ENCODE data around the gene TMEM134.

The TMEM134 gene

DNA sequence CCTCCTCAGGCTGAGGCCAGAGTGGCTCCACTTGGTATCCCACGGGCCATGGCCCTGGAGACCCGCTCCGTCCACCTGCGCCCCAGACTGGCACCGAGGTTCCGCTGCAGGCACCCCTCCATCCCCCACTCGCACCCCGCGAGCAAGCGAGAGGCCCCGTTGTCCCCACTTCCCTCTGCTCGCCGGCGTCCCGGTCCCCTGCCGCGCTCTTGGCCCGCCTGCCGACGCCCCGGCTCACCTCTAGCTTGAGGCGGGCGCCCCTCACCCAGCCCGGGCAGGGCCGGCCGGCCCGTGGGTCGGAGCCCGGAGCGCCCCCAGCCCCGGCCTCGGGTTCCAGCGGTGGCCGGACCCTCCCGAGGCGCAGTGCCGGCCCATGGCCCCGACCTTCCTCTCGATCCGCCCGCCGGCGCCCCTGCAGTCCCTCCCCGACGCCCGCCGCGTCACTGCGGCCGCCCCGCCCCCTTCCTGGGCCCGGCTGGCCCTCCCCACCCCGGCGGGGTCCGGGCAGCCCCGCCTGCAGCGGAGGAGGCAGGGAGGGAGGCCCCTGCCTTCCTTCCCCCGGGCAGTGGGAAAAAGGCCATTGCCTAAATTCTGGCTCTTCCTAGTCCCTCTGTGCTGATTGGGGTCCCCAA is 36.0 kb upstream of the TMEM134 start, which contains the start of gene PITPNM1:
Gene PITPNM1, minus strand, starts transcription at position 414 of the 632 bp plus-strand sequence. CDS start 1,183 bp downstream, outside the sequence.
- peak within 1 kb of the TSS in 1 of 2 experiments; percentile 55 for H3K27ac ChIP-seq (ENCODE audit: insufficient read depth in 1 of 2, low read depth in 1 of 2, low read length in 2 of 2, poor library complexity in 1 of 2, severe bottlenecking in 2 of 2)
- POLR2A ChIA-PET: interaction anchor here (1.1 kb wide), 1 partner anchor 13 kb away, joined by 4 read pairs; no protein-coding TSS in a partner anchor
- CTCF ChIA-PET: interaction anchor here (0.9 to 2.0 kb wide), 5 partner anchors 14 to 159 kb away, joined by 3 to 5 read pairs (median 3); no protein-coding TSS in a partner anchor
- peak within 1 kb of the TSS; percentile 35 to 82 (median 78) for H3K4me3 ChIP-seq (ENCODE audit: control insufficient read depth in 1 of 7, extremely low read depth in 1 of 7, insufficient read depth in 4 of 7, low read depth in 2 of 7, low read length in 6 of 7)
- WGBS (ENCODE audit: insufficient coverage): under 1% methylated on average over 49 of the region's 58 CpGs
- H3K4me1 ChIP-seq (ENCODE audit: control extremely low read depth in 1 of 4, control insufficient read depth in 4 of 4, insufficient read depth in 4 of 4, low read length in 3 of 4): peaks cover 0 to 53% (median 47%) of the 10 kb centered on the region in 4 experiments
- DNase-seq: peak in 1 of 3 donors; percentile 59
- peaks cover 0 to 22% (median 0%) of the 10 kb centered on the region in 5 experiments for H3K27me3 ChIP-seq (replicated peaks in 2 of 5; ENCODE audit: control insufficient read depth in 4 of 5, insufficient read depth in 5 of 5, low read length in 4 of 5)
- H3K9me3 ChIP-seq (ENCODE audit: control extremely low read depth in 1 of 5, control insufficient read depth in 4 of 5, insufficient read depth in 2 of 5, low read depth in 1 of 5, low read length in 4 of 5): no peaks in the 10 kb centered on the region
- H3K36me3 ChIP-seq (ENCODE audit: control insufficient read depth in 4 of 4, insufficient read depth in 4 of 4, low read length in 3 of 4): peaks cover 0 to 16% (median 7%) of the 10 kb centered on the region in 4 experiments

DNA sequence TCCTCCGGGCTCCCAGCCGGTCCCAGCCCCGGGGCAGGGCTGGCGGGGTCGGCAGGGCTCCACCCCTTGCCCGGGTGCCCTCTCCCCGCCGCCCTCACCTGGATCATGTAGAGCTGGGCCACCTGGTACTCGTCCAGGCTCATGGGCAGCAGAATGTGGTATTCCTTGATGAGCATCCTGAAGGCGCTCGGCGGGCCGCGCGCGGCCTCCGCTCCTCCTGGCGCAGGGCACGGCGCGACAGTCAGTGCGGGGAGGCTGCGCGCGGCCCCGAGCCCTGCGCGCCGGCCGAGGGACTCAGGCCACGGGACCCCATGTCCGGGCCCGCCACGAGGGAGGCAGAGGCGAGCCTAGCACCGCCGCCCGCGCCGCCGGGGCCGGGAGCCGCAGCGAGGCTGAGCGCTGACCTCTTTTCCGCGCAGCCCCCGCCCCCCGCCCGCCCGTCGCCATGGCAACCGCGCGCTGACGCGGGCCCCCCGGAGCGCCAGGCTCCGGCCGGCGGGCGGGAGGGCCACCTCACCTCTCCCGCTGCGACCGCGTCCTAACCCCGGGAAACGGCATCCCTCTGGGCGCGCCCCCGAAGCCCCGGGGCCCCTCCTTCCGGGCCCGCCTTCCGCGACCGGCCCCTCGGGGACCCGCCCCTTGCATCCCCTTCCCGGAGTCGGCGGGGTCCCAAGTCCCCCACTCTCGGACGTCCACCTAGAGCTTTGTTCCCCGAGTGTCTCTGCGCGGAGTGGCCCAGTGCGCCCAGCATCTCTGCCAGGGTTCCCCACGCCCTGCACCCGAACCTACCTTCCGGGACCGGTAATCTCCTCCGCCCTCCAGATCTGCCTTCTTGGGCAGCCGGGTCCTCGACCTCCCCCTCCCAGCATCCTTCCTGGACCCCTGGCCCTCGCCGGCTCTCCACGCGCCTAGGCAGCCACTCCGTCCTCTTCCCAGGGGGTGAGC is 35.2 kb upstream of the TMEM134 start:
- Histone ChIP-seq H3K27me3 (replicated peaks in 2 of 5; ENCODE audit: control insufficient read depth in 4 of 5, insufficient read depth in 5 of 5, low read length in 4 of 5) (peaks cover 0 to 22% (median 0%) of the 10 kb centered on the region in 5 experiments), H3K36me3 (ENCODE audit: control insufficient read depth in 4 of 4, insufficient read depth in 4 of 4, low read length in 3 of 4) (peaks cover 0 to 20% (median 7%) of the 10 kb centered on the region in 4 experiments), H3K9me3 (ENCODE audit: control extremely low read depth in 1 of 5, control insufficient read depth in 4 of 5, insufficient read depth in 2 of 5, low read depth in 1 of 5, low read length in 4 of 5) (no peaks in the 10 kb centered on the region), H3K4me3 (ENCODE audit: control insufficient read depth in 1 of 7, extremely low read depth in 1 of 7, insufficient read depth in 4 of 7, low read depth in 2 of 7, low read length in 6 of 7) (peak overlapping the region; percentile 35 to 82 (median 78)), H3K4me1 (ENCODE audit: control extremely low read depth in 1 of 4, control insufficient read depth in 4 of 4, insufficient read depth in 4 of 4, low read length in 3 of 4) (peaks cover 0 to 53% (median 47%) of the 10 kb centered on the region in 4 experiments), H3K27ac (ENCODE audit: insufficient read depth in 1 of 2, low read depth in 1 of 2, low read length in 2 of 2, poor library complexity in 1 of 2, severe bottlenecking in 2 of 2) (no peak overlapping the region)
- ChIA-PET POLR2A (no interaction called here), CTCF (interaction anchor here (1.2 kb wide), 1 partner anchor 63 kb away, joined by 3 read pairs; no protein-coding TSS in a partner anchor)
- DNase-seq: peak in 1 of 3 donors; percentile 22
- 4% methylated on average over 69 of the region's 101 CpGs for WGBS (ENCODE audit: insufficient coverage)

DNA sequence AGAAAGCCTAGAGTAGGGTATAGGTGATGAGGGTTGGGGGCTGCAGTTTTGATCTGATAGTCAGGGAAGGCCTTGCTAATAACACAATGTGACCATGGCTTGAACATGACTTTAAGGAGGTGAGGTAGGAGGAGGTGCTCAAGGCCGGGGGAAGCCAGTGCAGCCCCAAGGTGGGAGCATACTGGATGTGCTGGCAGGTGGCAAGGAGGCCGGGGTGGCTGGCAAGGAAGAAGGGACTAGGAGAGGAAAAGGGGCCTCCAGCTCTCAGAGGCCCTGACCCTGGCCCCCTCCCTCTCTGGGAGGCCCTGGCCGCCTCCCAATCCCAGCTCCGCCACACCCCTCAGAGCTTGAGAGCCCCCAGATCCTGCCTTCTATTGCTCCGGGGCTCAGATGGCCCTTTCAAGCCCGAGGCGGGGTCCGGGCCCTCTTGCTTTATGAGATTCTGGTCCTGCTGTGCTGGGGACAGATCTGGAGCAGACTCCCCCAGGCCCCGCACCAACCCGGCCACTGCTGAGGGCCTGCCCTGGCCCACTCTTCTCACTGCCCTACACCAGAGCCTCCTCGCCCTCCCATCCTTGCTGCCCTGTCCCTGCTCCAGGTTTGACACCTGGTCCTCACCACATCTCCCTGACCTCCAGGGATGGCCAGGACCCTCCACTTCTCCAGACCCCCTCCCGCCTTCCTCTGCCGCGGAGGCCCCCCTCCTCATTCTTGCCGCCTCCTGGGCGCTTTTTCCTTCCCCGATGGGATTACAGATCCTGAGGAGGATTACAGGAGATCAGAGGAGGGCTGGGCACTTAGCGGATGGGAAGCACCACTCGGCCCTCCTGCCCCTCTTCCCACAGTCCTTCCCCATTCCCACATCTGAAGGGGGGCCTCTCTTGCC is 34.3 kb upstream of the TMEM134 start:
- ChIA-PET POLR2A (no interaction called here), CTCF (no interaction called here)
- Histone ChIP-seq H3K4me3 (ENCODE audit: control insufficient read depth in 1 of 7, extremely low read depth in 1 of 7, insufficient read depth in 4 of 7, low read depth in 2 of 7, low read length in 6 of 7) (peak overlapping the region in 5 of 7 experiments; percentile 68 to 82 (median 78)), H3K4me1 (ENCODE audit: control extremely low read depth in 1 of 4, control insufficient read depth in 4 of 4, insufficient read depth in 4 of 4, low read length in 3 of 4) (peaks cover 0 to 46% (median 42%) of the 10 kb centered on the region in 4 experiments), H3K27me3 (replicated peaks in 2 of 5; ENCODE audit: control insufficient read depth in 4 of 5, insufficient read depth in 5 of 5, low read length in 4 of 5) (peaks cover 0 to 22% (median 0%) of the 10 kb centered on the region in 5 experiments), H3K36me3 (ENCODE audit: control insufficient read depth in 4 of 4, insufficient read depth in 4 of 4, low read length in 3 of 4) (peaks cover 0 to 27% (median 7%) of the 10 kb centered on the region in 4 experiments), H3K9me3 (ENCODE audit: control extremely low read depth in 1 of 5, control insufficient read depth in 4 of 5, insufficient read depth in 2 of 5, low read depth in 1 of 5, low read length in 4 of 5) (no peaks in the 10 kb centered on the region), H3K27ac (ENCODE audit: insufficient read depth in 1 of 2, low read depth in 1 of 2, low read length in 2 of 2, poor library complexity in 1 of 2, severe bottlenecking in 2 of 2) (no peak overlapping the region)
- 88% methylated on average over 14 of the region's 19 CpGs for WGBS (ENCODE audit: insufficient coverage)
- no peak for DNase-seq

DNA sequence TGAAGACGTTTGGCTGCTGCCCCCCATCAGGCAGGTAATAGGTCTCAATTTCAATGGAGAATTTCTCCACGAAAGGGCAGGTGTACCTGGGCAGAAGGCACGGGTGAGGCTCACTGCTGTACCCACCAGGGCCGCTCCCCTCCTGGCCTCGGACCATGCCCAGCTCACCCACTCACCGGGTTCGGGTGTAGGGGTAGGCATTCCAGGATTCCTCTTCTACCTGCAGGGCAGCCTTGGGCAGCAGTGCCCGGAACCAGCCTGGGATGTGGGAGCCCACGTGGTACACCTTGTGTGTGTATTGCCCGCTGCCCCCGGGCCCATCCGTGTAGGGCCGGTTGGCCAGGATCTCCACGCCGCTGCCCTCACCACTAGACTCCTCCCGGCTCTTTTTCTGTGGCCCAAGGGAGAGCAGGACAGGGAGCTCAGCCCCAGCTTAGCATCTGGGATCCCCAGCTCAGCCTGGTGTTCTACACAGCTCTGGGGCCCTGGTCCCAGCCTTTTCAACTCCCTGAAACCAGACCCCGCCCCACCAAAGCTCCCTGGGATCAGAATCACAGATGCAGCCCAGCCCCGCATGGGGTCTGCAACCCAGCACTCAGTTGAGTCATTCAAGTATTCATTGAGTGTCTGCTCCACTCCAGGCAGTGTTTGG is 33.4 kb upstream of the TMEM134 start:
- no peak overlapping the region for H3K4me3 ChIP-seq (ENCODE audit: control insufficient read depth in 1 of 7, extremely low read depth in 1 of 7, insufficient read depth in 4 of 7, low read depth in 2 of 7, low read length in 6 of 7)
- no peak for DNase-seq
- peaks cover 0 to 22% (median 0%) of the 10 kb centered on the region in 5 experiments for H3K27me3 ChIP-seq (replicated peaks in 2 of 5; ENCODE audit: control insufficient read depth in 4 of 5, insufficient read depth in 5 of 5, low read length in 4 of 5)
- no peak overlapping the region for H3K27ac ChIP-seq (ENCODE audit: insufficient read depth in 1 of 2, low read depth in 1 of 2, low read length in 2 of 2, poor library complexity in 1 of 2, severe bottlenecking in 2 of 2)
- H3K36me3 ChIP-seq (ENCODE audit: control insufficient read depth in 4 of 4, insufficient read depth in 4 of 4, low read length in 3 of 4): peaks cover 0 to 31% (median 8%) of the 10 kb centered on the region in 4 experiments
- peaks cover 0 to 42% (median 37%) of the 10 kb centered on the region in 4 experiments for H3K4me1 ChIP-seq (ENCODE audit: control extremely low read depth in 1 of 4, control insufficient read depth in 4 of 4, insufficient read depth in 4 of 4, low read length in 3 of 4)
- H3K9me3 ChIP-seq (ENCODE audit: control extremely low read depth in 1 of 5, control insufficient read depth in 4 of 5, insufficient read depth in 2 of 5, low read depth in 1 of 5, low read length in 4 of 5): no peaks in the 10 kb centered on the region
- 92% methylated on average over 9 of the region's 18 CpGs for WGBS (ENCODE audit: insufficient coverage)
- POLR2A ChIA-PET: no interaction called here
- CTCF ChIA-PET: no interaction called here

DNA sequence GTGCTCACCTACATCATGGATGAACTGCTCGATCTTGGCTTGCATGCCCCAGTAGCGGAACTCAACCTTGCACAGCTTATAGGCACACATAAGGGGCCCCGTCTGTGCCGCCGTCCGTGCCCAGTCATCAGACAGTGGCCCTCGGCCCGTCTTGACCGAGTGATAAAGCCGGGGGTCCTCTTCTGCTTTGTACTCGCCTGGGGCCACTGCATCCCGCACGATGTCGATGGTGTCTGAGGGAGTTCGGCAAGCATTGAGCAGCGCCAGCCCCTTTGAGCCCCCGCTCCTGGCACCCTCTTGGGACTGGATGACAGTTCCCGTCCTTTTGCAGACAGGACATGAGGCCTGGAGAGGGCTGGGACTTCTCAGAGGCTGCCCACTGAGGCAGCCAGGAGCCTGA is 32.8 kb upstream of the TMEM134 start:
- Histone ChIP-seq H3K27me3 (replicated peaks in 2 of 5; ENCODE audit: control insufficient read depth in 4 of 5, insufficient read depth in 5 of 5, low read length in 4 of 5) (peaks cover 0 to 22% (median 0%) of the 10 kb centered on the region in 5 experiments), H3K9me3 (ENCODE audit: control extremely low read depth in 1 of 5, control insufficient read depth in 4 of 5, insufficient read depth in 2 of 5, low read depth in 1 of 5, low read length in 4 of 5) (no peaks in the 10 kb centered on the region), H3K4me1 (ENCODE audit: control extremely low read depth in 1 of 4, control insufficient read depth in 4 of 4, insufficient read depth in 4 of 4, low read length in 3 of 4) (peaks cover 0 to 36% (median 31%) of the 10 kb centered on the region in 4 experiments), H3K36me3 (ENCODE audit: control insufficient read depth in 4 of 4, insufficient read depth in 4 of 4, low read length in 3 of 4) (peaks cover 2 to 31% (median 9%) of the 10 kb centered on the region in 4 experiments), H3K4me3 (ENCODE audit: control insufficient read depth in 1 of 7, extremely low read depth in 1 of 7, insufficient read depth in 4 of 7, low read depth in 2 of 7, low read length in 6 of 7) (no peak overlapping the region), H3K27ac (ENCODE audit: insufficient read depth in 1 of 2, low read depth in 1 of 2, low read length in 2 of 2, poor library complexity in 1 of 2, severe bottlenecking in 2 of 2) (no peak overlapping the region)
- ChIA-PET CTCF (interaction anchor here (1.1 kb wide), 1 partner anchor 13 kb away, joined by 3 read pairs; no protein-coding TSS in a partner anchor), POLR2A (no interaction called here)
- DNase-seq: no peak
- 93% methylated on average over 18 of the region's 18 CpGs for WGBS (ENCODE audit: insufficient coverage)

Measured in common myeloid progenitor, CD34-positive (primary cell).